ENCODE measurements around the gene PELI2. TPM values are rescaled to one million over a fixed set of nuclear protein-coding genes. Genes with fewer than 3 reads are reported as not detected.

The PELI2 gene
- total RNA-seq, 1 donor = 3.0 TPM

DNA sequence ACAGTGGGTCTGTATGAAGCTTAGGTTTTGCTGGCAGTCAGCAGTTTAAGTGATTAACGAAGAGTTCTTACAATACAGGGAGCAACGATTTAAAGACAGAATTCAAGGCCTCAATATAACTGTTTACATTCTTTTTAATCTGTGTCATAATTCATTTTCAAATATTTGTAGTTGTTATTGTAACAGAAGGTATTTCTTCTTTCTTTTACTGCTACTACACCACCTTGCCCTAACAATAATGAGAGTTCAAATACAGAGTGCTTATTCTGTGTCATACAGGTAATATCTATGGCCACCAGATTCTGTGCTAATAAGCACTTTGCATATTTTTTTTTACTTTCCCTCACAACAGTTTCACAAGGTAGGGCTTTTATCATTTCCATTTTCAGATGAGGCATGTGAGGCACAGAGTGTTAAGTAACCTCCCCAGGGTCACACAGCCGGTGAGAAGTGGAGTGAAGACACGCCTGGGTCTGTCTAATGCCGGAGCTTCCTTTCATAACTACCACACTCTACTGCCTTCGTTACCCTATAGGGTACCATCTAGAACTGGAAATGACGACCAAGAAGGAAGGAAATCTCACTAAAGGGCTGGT is 81.9 kb downstream of the PELI2 start:
- H3K4me3 ChIP-seq (ENCODE audit: low read depth, low read length) = no peak overlapping the region
- TF ChIP-seq, protein P1, sequence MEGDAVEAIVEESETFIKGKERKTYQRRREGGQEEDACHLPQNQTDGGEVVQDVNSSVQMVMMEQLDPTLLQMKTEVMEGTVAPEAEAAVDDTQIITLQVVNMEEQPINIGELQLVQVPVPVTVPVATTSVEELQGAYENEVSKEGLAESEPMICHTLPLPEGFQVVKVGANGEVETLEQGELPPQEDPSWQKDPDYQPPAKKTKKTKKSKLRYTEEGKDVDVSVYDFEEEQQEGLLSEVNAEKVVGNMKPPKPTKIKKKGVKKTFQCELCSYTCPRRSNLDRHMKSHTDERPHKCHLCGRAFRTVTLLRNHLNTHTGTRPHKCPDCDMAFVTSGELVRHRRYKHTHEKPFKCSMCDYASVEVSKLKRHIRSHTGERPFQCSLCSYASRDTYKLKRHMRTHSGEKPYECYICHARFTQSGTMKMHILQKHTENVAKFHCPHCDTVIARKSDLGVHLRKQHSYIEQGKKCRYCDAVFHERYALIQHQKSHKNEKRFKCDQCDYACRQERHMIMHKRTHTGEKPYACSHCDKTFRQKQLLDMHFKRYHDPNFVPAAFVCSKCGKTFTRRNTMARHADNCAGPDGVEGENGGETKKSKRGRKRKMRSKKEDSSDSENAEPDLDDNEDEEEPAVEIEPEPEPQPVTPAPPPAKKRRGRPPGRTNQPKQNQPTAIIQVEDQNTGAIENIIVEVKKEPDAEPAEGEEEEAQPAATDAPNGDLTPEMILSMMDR (IDR thresholded peaks at IDR 0.05; ENCODE audit: insufficient read depth, low read depth, low read length) = no peak
- peak; percentile 47 for DNase-seq (ENCODE audit: low read depth)

DNA sequence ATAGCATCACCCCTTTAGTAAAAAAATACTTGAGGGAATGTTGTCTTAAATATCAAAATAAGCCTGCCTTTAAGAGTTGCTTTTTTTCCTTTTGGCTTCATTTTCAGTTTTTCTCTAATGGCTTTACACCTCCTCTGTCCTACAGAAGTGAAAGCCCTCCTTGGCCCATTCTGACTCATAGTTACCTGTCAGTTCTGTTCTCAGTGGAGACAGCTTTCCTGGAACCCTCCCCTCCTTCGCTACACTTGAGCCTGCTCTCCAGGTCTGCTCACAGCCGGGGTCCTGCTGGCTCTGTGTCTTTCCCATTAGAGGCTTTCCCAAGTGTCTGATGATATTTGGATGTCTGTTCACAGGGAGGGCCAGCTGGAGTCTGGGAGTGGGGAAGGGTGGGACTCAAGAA is 84.0 kb downstream of the PELI2 start:
- no peak overlapping the region for H3K4me3 ChIP-seq (ENCODE audit: low read depth, low read length)
- no peak for DNase-seq (ENCODE audit: low read depth)
- TF ChIP-seq, protein P1 (IDR thresholded peaks at IDR 0.05; ENCODE audit: insufficient read depth, low read depth, low read length) = no peak

DNA sequence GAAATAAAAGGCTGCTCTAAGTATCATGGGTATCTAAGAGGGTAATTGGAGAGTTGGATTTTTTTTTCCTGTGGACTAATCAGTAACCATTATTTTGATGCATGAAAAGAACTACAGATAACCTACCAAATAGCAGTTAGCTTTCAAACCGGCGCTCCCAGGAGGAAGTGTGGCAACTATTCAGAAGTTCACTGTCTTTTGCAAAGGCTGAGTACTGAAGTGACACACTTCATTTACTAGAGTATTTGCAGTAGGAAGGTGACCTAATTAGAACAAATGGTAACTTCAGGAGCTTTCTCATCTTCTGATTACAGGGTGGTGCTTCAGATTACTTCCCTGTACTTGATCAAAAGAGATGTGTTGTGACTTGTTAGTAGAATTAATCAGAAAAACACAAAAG is 87.7 kb downstream of the PELI2 start:
- TF ChIP-seq, protein P1 (IDR thresholded peaks at IDR 0.05; ENCODE audit: insufficient read depth, low read depth, low read length) = no peak
- no peak for DNase-seq (ENCODE audit: low read depth)
- no peak overlapping the region for H3K4me3 ChIP-seq (ENCODE audit: low read depth, low read length)

GRCh38 chr14:56206596-56206995 is 88.4 kb downstream of the PELI2 start:
- TF ChIP-seq, protein P1 (IDR thresholded peaks at IDR 0.05; ENCODE audit: insufficient read depth, low read depth, low read length) = no peak
- DNase-seq (ENCODE audit: low read depth) = no peak

GRCh38 chr14:56207626-56208292 is 89.5 kb downstream of the PELI2 start:
- no peak overlapping the region for H3K4me3 ChIP-seq (ENCODE audit: low read depth, low read length)
- TF ChIP-seq, protein P1 (IDR thresholded peaks at IDR 0.05; ENCODE audit: insufficient read depth, low read depth, low read length) = no peak
- peak; percentile 34 for DNase-seq (ENCODE audit: low read depth)

More at GRCh38 chr14:56206596-56206995, 88.4 kb downstream of the PELI2 start:
- no peak overlapping the region for H3K4me3 ChIP-seq (ENCODE audit: low read depth, low read length)

DNA sequence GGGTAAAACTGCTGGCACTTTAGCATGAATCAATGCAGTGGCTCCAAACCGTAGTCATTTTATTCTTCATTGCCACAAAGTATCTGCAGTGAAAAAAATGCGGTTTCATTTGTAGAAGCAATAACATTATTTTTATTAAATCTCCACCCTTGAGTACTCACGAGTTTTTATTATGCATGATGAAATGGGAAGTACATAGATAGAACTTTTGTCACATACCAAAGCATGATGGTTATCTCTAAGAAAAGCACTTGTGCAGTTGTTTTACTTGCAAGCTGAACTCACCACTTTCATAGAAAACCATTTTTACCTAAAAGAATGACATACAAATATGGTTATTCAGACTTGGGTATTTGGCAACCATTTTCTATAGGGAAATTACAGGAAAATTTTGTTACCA is 90.3 kb downstream of the PELI2 start:
- peak; percentile 35 for DNase-seq (ENCODE audit: low read depth)
- no peak overlapping the region for H3K4me3 ChIP-seq (ENCODE audit: low read depth, low read length)

More for the DNA sequence above, 90.3 kb downstream of the PELI2 start:
- TF ChIP-seq, protein P1 (IDR thresholded peaks at IDR 0.05; ENCODE audit: insufficient read depth, low read depth, low read length) = no peak

Measured in fibroblast of villous mesenchyme (primary cell).